Heart left ventricle (tissue), 16 donors: ENCODE measurements around the gene ALPG. TPM values are rescaled to one million over a fixed set of nuclear protein-coding genes. Genes with fewer than 3 reads are reported as not detected.
"Not testable (repeated sequence)": the region's sequence is repeated elsewhere in the genome, so short reads cannot be mapped to it uniquely, and the experiment has no call there.

Experiments
- ATAC-seq, 4 donors: fragments of 200-7000 bp; cut with Tn5 transposase; one replicate each; pipeline ENCODE4 v1.9.1; 2020 to 2022; ENCODE audit warnings: moderate library complexity in 4 of 4, mild to moderate bottlenecking in 3 of 4, moderate number of reproducible peaks in 1 of 4
- DNase-seq, 5 donors: peaks; one replicate each; pipeline ENCODE4 v3.0.0-alpha.2; 2020
- H3K27ac ChIP-seq, 12 donors: fragments of 200-600 bp; sonication (generic) in 4 of 12; one replicate each; pipeline versions ENCODE4 v1.5.0 to v1.8.0; 2016 to 2022; ENCODE audit warnings: mild to moderate bottlenecking in 2 of 12
- H3K27me3 ChIP-seq, 9 donors: fragments of 200-600 bp; sonication (generic) in 2 of 9; one replicate each; pipeline versions ENCODE4 v1.5.1 to v1.8.0; 2016 to 2022; ENCODE audit warnings: mild to moderate bottlenecking in 3 of 9
- H3K36me3 ChIP-seq, 9 donors: fragments of 200-600 bp; sonication (generic) in 2 of 9; one replicate each; pipeline versions ENCODE4 v1.5.0 to v1.8.0; 2018 to 2022; ENCODE audit warnings: mild to moderate bottlenecking in 2 of 9
- H3K4me1 ChIP-seq, 12 donors: fragments of 200-600 bp; sonication (generic) in 4 of 12; one replicate each; pipeline versions ENCODE4 v1.5.0 to v1.8.0; 2016 to 2022; ENCODE audit warnings: mild to moderate bottlenecking in 3 of 12
- H3K4me3 ChIP-seq, 12 donors: fragments of 200-600 bp; sonication (generic) in 4 of 12; one replicate each; pipeline versions ENCODE4 v1.5.0 to v1.8.0; 2017 to 2022; ENCODE audit warnings: mild to moderate bottlenecking in 9 of 12, moderate library complexity in 4 of 12
- H3K9me3 ChIP-seq, 12 donors: fragments of 200-600 bp; sonication (generic) in 4 of 12; one replicate each; pipeline versions ENCODE4 v1.5.0 to v1.8.0; 2016 to 2022; ENCODE audit warnings: mild to moderate bottlenecking in 1 of 12
- POLR2A ChIP-seq, 2 donors: fragments of 450-650 bp; IDR thresholded peaks; one replicate each; pipeline ENCODE4 v1.6.1; 2017; ENCODE audit warnings: antibody characterized with exemption in 2 of 2, mild to moderate bottlenecking in 2 of 2, moderate library complexity in 2 of 2
- WGBS, 4 donors: extraction: QIAGEN DNeasy Blood & Tissue Kit in 2 of 4; methylation state at CpG; one replicate each; pipeline versions ENCODE4 v1.1.5 to v1.1.7; 2013 to 2018; 5-methylcytosine and 5-hydroxymethylcytosine counted together
- intact Hi-C, 10 donors: fragments of 100-400 bp; cut with DNase I; formaldehyde crosslinking; loops; one replicate each; pipeline versions ENCODE4 v1.11.1 to v1.14.2; 2022
- polyA plus RNA-seq, 2 donors: library from polyadenylated mRNA; stranded (reverse); fragments of 200-250 nt; gene quantifications; one replicate each; pipeline ENCODE4 v1.2.3, GENCODE V29; 2013
- total RNA-seq, 9 donors: library from RNA; depleted of rRNA in 2 of 9; stranded (reverse); fragments of >200 nt in 2 of 9; fragmentation: NEBNext Ultra II Directional in 3 of 9; extraction: Animal tissue kit (Norgen Biotek cat#: 25700) in 3 of 9; gene quantifications; one replicate each; pipeline versions ENCODE4 v1.1.0 to v1.2.4, GENCODE V29; 2016 to 2023
- TF ChIP-seq, protein P1 (sequence below), 12 donors: fragments of 200-600 bp; sonication (generic) in 4 of 12; IDR thresholded peaks; one replicate each; pipeline versions ENCODE4 v1.5.0 to v1.8.0; 2018 to 2022; ENCODE audit warnings: antibody characterized with exemption in 12 of 12, mild to moderate bottlenecking in 5 of 12
- donor health status: ischemic (EF 13 %, LVEDD 7.1; RV severe dilation, severe dysfunction).
- donor health status: healthy with polysubstance abuse.
- donor health status: DM: no; HTN: yes; CAD: no.
- donor health status: DM: no; HTN: no; CAD: no.
- donor health status: ischemic (EF 25% LVEDD 6.9; RV normal size, moderate dysfunction).
- donor health status: ischemic (EF 25% LVEDD 5.7; RV mildly dilated, moderate dysfunction).
- donor health status: healthy.
- donor health status: DM: yes; HTN: yes; CAD: no.
- donor health status: ischemic (EF 35%, LVEDD 5.7; RV mildly dilated, moderate dysfunction).
- donor health status: nonischemic (EF 11% LVEDD 7.7; RV severe dilation, severe dysfunction).
- donor health status: DM: yes; HTN: yes; CAD: no.
- donor health status: PGD.
- donor health status: ischemic (EF 29% LVEDD 5.4; RV normal size, mild dysfunction).
- donor health status: nonischemic (EF 23%, LVEDD 6.1; RV moderate dilation, normal function).

The ALPG gene
- total and polyA plus RNA-seq, 11 donors = not detected

DNA sequence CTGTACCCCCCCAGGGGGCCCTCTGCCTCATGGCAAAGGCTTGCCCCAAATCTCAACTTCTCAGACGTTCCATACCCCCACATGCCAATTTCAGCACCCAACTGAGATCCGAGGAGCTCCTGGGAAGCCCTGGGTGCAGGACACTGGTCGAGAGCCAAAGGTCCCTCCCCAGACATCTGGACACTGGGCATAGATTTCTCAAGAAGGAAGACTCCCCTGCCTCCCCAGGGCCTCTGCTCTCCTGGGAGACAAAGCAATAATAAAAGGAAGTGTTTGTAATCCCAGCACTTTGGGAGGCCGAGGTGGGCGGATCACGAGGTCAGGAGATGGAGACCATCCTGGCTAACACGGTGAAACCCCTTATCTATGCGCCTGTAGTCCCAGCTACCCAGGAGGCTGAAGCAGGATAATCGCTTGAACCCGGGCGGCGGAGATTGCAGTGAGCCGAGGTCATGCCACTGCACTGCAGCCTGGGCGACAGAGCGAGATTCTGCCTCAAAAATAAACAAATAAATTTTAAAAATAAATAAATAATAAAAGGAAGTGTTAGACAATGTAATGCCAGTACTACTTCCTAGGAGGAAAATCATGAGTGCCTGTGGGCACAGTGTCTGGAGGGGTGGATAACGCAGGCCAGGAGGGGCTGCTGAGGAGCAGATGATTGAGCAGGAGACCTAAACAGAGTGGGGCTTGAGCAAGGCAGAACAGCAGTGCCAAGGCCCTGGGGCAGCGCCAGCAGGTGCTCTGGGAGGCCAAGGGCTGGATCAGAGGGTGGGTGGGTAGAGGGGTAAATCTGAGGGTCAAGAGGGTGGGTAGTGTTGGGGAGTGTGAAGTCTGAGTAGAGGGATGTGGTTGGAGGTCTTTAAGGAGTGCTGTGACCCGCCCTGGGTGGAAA, 24.1 kb upstream of the ALPG start:
- DNase-seq = peak in 1 of 5 donors; percentile 45
- WGBS, 4 donors = 32 to 41% (median 38%) methylated on average over 18 of the region's 18 CpGs
- Histone ChIP-seq H3K4me3 (no peak overlapping the region), H3K9me3 (no peaks in the 10 kb centered on the region), H3K27ac (no peak overlapping the region), H3K4me1 (peaks cover 0 to 14% (median 0%) of the 10 kb centered on the region in 12 donors), H3K27me3 (peaks cover 25 to 72% (median 55%) of the 10 kb centered on the region in 9 donors), H3K36me3 (no peaks in the 10 kb centered on the region)
- no peak for ATAC-seq
- TF ChIP-seq, protein P1, sequence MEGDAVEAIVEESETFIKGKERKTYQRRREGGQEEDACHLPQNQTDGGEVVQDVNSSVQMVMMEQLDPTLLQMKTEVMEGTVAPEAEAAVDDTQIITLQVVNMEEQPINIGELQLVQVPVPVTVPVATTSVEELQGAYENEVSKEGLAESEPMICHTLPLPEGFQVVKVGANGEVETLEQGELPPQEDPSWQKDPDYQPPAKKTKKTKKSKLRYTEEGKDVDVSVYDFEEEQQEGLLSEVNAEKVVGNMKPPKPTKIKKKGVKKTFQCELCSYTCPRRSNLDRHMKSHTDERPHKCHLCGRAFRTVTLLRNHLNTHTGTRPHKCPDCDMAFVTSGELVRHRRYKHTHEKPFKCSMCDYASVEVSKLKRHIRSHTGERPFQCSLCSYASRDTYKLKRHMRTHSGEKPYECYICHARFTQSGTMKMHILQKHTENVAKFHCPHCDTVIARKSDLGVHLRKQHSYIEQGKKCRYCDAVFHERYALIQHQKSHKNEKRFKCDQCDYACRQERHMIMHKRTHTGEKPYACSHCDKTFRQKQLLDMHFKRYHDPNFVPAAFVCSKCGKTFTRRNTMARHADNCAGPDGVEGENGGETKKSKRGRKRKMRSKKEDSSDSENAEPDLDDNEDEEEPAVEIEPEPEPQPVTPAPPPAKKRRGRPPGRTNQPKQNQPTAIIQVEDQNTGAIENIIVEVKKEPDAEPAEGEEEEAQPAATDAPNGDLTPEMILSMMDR (IDR thresholded peaks at IDR 0.05) = no peak
- TF ChIP-seq POLR2A (IDR thresholded peaks at IDR 0.05) = no peak
- intact Hi-C loops = no loop called here

DNA sequence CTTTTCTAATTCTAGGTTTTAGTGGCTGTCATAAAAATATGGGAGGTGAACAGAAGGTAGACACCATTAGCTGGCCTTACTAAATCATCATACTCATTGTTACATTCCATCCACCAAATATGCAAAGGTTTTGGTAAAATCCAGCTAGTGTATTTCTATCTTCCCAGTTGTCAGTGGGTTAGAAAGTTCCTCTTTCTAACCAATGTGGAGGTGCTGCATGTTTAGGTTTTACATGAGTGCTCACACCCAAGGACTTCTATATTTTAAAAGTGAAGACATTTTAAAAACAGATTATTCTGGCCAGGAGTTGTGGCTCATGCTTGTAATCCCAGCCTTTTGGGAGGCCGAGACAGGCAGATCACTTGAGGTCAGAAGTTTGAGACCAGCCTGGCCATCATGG, 22.2 kb upstream of the ALPG start:
- 73 to 100% (median 88%) methylated on average over 1 of the region's 1 CpG for WGBS, 4 donors
- H3K9me3 ChIP-seq = no peaks in the 10 kb centered on the region
- DNase-seq = peak in 1 of 5 donors; percentile 2
- intact Hi-C loops = no loop called here
- peaks cover 38 to 83% (median 72%) of the 10 kb centered on the region in 9 donors for H3K27me3 ChIP-seq
- no peak for TF ChIP-seq POLR2A (IDR thresholded peaks at IDR 0.05)
- TF ChIP-seq, protein P1 (IDR thresholded peaks at IDR 0.05) = no peak
- H3K4me1 ChIP-seq = peaks cover 0 to 25% (median 0%) of the 10 kb centered on the region in 12 donors
- no peaks in the 10 kb centered on the region for H3K36me3 ChIP-seq
- no peak for ATAC-seq
- H3K4me3 ChIP-seq = no peak overlapping the region
- H3K27ac ChIP-seq = no peak overlapping the region

DNA sequence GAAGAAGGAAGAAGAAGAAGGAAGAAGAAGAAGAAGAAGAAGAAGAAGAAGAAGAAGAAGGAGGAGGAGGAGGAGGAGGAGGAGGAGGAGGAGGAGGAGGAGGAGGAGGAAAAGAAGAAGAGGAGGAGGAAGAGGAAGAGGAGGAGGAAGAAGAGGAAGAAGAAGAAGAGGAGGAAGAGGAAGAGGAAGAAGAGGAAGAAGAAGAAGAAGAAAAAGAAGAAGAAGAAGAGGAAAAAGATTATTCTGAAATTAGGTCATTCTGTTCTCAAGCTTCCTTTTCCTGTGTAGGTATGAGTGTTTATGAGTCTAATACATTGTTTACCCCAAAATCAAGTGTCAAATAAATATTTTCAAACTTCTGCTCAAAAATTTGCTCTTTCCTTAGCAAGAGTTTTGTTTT, 21.6 kb upstream of the ALPG start:
- ATAC-seq, H3K4me3 ChIP-seq, intact Hi-C loops, DNase-seq, H3K36me3 ChIP-seq, H3K9me3 ChIP-seq, H3K27ac ChIP-seq: not testable (repeated sequence)
- Histone ChIP-seq H3K27me3 (peaks cover 38 to 89% (median 72%) of the 10 kb centered on the region in 9 donors), H3K4me1 (peaks cover 0 to 25% (median 0%) of the 10 kb centered on the region in 12 donors)

DNA sequence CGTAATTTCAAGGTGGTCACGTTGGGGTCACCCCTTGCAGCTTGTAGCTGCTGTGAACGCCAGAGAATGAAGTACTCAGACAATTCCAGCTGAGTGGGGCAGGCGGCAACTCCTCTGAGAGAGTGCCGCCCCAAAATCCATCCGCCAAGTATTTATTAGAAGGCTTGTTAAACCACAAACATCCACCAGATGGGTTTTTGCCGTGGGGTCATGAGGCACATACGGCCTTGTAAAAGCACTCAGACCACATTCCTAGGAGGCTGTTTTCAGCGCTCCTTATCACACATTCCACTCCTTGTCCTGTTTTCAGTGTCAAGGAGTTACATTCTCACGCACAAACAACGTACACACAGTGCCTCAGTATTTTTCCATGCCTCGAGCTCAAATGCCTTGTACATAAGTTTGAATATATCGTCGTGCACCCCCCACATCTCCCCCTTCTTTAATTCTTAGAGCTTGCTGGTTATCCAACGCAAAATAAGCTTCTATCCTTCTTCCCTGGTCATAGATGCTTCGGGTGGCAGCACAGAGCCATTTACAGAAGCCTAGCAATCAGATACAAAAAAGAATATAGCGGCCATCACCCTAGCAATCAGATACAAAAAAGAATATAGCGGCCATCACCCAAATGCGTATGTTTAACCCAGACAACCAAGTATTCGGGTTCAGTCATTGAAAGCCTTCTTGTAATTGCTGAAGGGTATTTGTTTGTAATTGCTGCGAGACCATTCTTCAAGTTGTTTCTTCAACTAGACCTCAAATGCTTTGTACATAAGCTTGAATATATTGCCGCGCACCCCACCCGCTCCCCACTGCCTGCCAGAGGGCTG, 20.8 kb upstream of the ALPG start:
- H3K36me3 ChIP-seq = no peaks in the 10 kb centered on the region
- intact Hi-C loops = no loop called here
- TF ChIP-seq POLR2A (IDR thresholded peaks at IDR 0.05) = no peak
- TF ChIP-seq, protein P1 (IDR thresholded peaks at IDR 0.05) = no peak
- ATAC-seq (no peak), DNase-seq (peak in 1 of 5 donors; percentile 2)
- peaks cover 38 to 97% (median 72%) of the 10 kb centered on the region in 9 donors for H3K27me3 ChIP-seq
- H3K4me1 ChIP-seq = peaks cover 0 to 25% (median 0%) of the 10 kb centered on the region in 12 donors
- no peaks in the 10 kb centered on the region for H3K9me3 ChIP-seq
- H3K27ac ChIP-seq = no peak overlapping the region
- 11 to 14% (median 12%) methylated on average over 24 of the region's 24 CpGs for WGBS, 4 donors
- no peak overlapping the region for H3K4me3 ChIP-seq
